H1 (cell line): ENCODE measurements around the gene USH2A. TPM values are rescaled to one million over a fixed set of nuclear protein-coding genes. Genes with fewer than 3 reads are reported as not detected.

Experiments used
- CTCF ChIA-PET: fragments of 300-600 bp; sonication (Branson Sonifier 250); formaldehyde crosslinking; loops from one replicate; lab custom pipeline; 2021; ENCODE audit not compliant: partially characterized antibody; lab: Charles Lee
- POLR2A ChIA-PET: fragments of 300-600 bp; sonication (Branson Sonifier 250); formaldehyde crosslinking; loops from one replicate; lab custom pipeline; 2021; ENCODE audit warnings: inconsistent platforms; ENCODE audit not compliant: partially characterized antibody; lab: Charles Lee
- DNase-seq, 2 experiments: peaks; one replicate each; pipeline versions ENCODE4 v3.0.0 to v3.0.0-alpha.2; 2010 to 2022; ENCODE audit warnings: low spot score in 2 of 2, low read depth in 1 of 2, mixed read lengths in 1 of 2
- FAIRE-seq: peaks from 2 replicates; lab custom pipeline; 2011; peaks lifted over from hg19 to GRCh38; lab: Jason Lieb, UNC
- H2AFZ ChIP-seq: 2 replicates; pipeline ENCODE4 v1.8.1; 2012; ENCODE audit warnings: low read length, inconsistent platforms
- H2AK5ac ChIP-seq: 2 replicates; pipeline ENCODE4 v1.6.1; 2013; ENCODE audit warnings: low read depth, low read length
- H2BK120ac ChIP-seq: replicated peaks from 2 replicates; pipeline ENCODE3; 2013; ENCODE audit warnings: low read depth, low read length, inconsistent platforms
- H2BK12ac ChIP-seq: 2 replicates; pipeline ENCODE4 v1.6.1; 2013; ENCODE audit warnings: low read depth, low read length
- H2BK15ac ChIP-seq: 2 replicates; pipeline ENCODE4 v1.6.1; 2013; ENCODE audit warnings: low read length
- H2BK20ac ChIP-seq: 2 replicates; pipeline ENCODE4 v1.6.1; 2013; ENCODE audit warnings: low read length
- H2BK5ac ChIP-seq: 2 replicates; pipeline ENCODE4 v1.6.1; 2013; ENCODE audit warnings: low read depth, low read length
- H3K14ac ChIP-seq: 2 replicates; pipeline ENCODE4 v1.6.1; 2013; ENCODE audit warnings: inconsistent platforms; ENCODE audit not compliant: insufficient read length
- H3K18ac ChIP-seq: 2 replicates; pipeline ENCODE4 v1.6.1; 2013; ENCODE audit warnings: low read length; ENCODE audit errors: extremely low read depth
- H3K23ac ChIP-seq: 2 replicates; pipeline ENCODE4 v1.6.1; 2013; ENCODE audit warnings: inconsistent platforms; ENCODE audit not compliant: insufficient read length
- H3K23me2 ChIP-seq: 2 replicates; pipeline ENCODE4 v1.6.1; 2013; ENCODE audit warnings: low read depth, low read length
- H3K27ac ChIP-seq: 2 replicates; pipeline ENCODE4 v1.6.1; 2011; ENCODE audit warnings: low read depth, low read length, inconsistent platforms
- H3K27me3 ChIP-seq, 4 experiments: replicated peaks in 1 of 4; 1 replicate in 1 of 4; 2 replicates in 3 of 4; pipeline versions ENCODE4 v1.6.1 to v1.8.1; 2011 to 2013; ENCODE audit warnings: low read length in 3 of 4, mild to moderate bottlenecking in 3 of 4, inconsistent platforms in 2 of 4, mixed read lengths in 2 of 4, moderate library complexity in 1 of 4; ENCODE audit not compliant: control insufficient read depth in 3 of 4, insufficient read depth in 3 of 4; ENCODE audit errors: extremely low read depth in 1 of 4
- H3K36me3 ChIP-seq, 4 experiments: 2 replicates each; pipeline versions ENCODE4 v1.6.1 to v1.8.1; 2011 to 2013; ENCODE audit warnings: mild to moderate bottlenecking in 4 of 4, low read length in 3 of 4, moderate library complexity in 2 of 4, control low read depth in 1 of 4, inconsistent platforms in 1 of 4; ENCODE audit not compliant: insufficient read depth in 4 of 4, control insufficient read depth in 2 of 4
- H3K4ac ChIP-seq: replicated peaks from 2 replicates; pipeline ENCODE3; 2013; ENCODE audit warnings: low read length, low read depth, mixed read lengths, inconsistent platforms; ENCODE audit not compliant: insufficient read length
- H3K4me1 ChIP-seq, 4 experiments: replicated peaks in 1 of 4; 1 replicate in 1 of 4; 2 replicates in 3 of 4; pipeline versions ENCODE4 v1.6.1 to v1.8.1; 2011 to 2013; ENCODE audit warnings: low read length in 3 of 4, inconsistent platforms in 2 of 4, mixed read lengths in 1 of 4; ENCODE audit not compliant: insufficient read depth in 4 of 4, control insufficient read depth in 3 of 4
- H3K4me2 ChIP-seq, 2 experiments: 2 replicates each; pipeline versions ENCODE4 v1.6.1 to v1.8.1; 2011 to 2013; ENCODE audit warnings: low read depth in 2 of 2, low read length in 2 of 2, control low read depth in 1 of 2, inconsistent platforms in 1 of 2, mild to moderate bottlenecking in 1 of 2; ENCODE audit not compliant: insufficient read depth in 1 of 2
- H3K4me3 ChIP-seq, 4 experiments: fragments of 200-600, 300-600 bp in 1 of 4; sonication (generic), shearing (Covaris generic), sonication (Bioruptor Twin) in 1 of 4; 2 replicates each; pipeline versions ENCODE4 v1.5.1 to v1.8.1; 2011 to 2016; ENCODE audit warnings: low read length in 4 of 4, low read depth in 3 of 4, control low read depth in 2 of 4, inconsistent platforms in 2 of 4, mild to moderate bottlenecking in 2 of 4, mixed read lengths in 1 of 4, moderate library complexity in 1 of 4; ENCODE audit not compliant: insufficient read depth in 2 of 4; ENCODE audit errors: extremely low read depth in 1 of 4
- H3K56ac ChIP-seq: replicated peaks from 2 replicates; pipeline ENCODE3; 2013; ENCODE audit warnings: low read depth, mild to moderate bottlenecking, mixed read lengths, low read length, inconsistent platforms; ENCODE audit not compliant: insufficient read length
- H3K79me1 ChIP-seq: 2 replicates; pipeline ENCODE4 v1.6.1; 2013; ENCODE audit warnings: low read depth, low read length, control low read depth
- H3K79me2 ChIP-seq, 2 experiments: 2 replicates each; pipeline versions ENCODE4 v1.6.1 to v1.8.1; 2012 to 2013; ENCODE audit warnings: low read length in 2 of 2, mild to moderate bottlenecking in 2 of 2, inconsistent platforms in 1 of 2; ENCODE audit not compliant: insufficient read depth in 2 of 2, control insufficient read depth in 1 of 2
- H3K9ac ChIP-seq, 4 experiments: replicated peaks in 1 of 4; 1 replicate in 1 of 4; 2 replicates in 3 of 4; pipeline versions ENCODE4 v1.6.1 to v1.8.1; 2011 to 2013; ENCODE audit warnings: low read depth in 3 of 4, low read length in 3 of 4, control low read depth in 2 of 4, mild to moderate bottlenecking in 2 of 4, moderate library complexity in 2 of 4, inconsistent platforms in 1 of 4; ENCODE audit errors: extremely low read depth in 1 of 4
- H3K9me3 ChIP-seq, 2 experiments: 2 replicates each; pipeline versions ENCODE4 v1.6.1 to v1.8.1; 2012 to 2013; ENCODE audit warnings: mild to moderate bottlenecking in 2 of 2, moderate library complexity in 2 of 2, control low read depth in 1 of 2, inconsistent platforms in 1 of 2, low read depth in 1 of 2, low read length in 1 of 2, mixed read lengths in 1 of 2; ENCODE audit not compliant: insufficient read depth in 2 of 2
- H4K20me1 ChIP-seq, 2 experiments: replicated peaks in 1 of 2; 2 replicates each; pipeline versions ENCODE3 to v1.8.1; 2011 to 2013; ENCODE audit warnings: inconsistent platforms in 2 of 2, low read length in 2 of 2, mild to moderate bottlenecking in 1 of 2; ENCODE audit not compliant: insufficient read depth in 2 of 2, control insufficient read depth in 1 of 2
- H4K5ac ChIP-seq: 2 replicates; pipeline ENCODE4 v1.6.1; 2013; ENCODE audit warnings: low read length, low read depth, mixed read lengths, inconsistent platforms; ENCODE audit not compliant: insufficient read length
- H4K8ac ChIP-seq: 2 replicates; pipeline ENCODE4 v1.8.0; 2013; ENCODE audit warnings: mild to moderate bottlenecking, moderate library complexity, low read length, inconsistent platforms; ENCODE audit not compliant: insufficient read depth; ENCODE audit errors: extremely low read depth
- H4K91ac ChIP-seq: replicated peaks from 2 replicates; pipeline ENCODE3; 2013; ENCODE audit warnings: low read length, mixed read lengths, inconsistent platforms; ENCODE audit not compliant: insufficient read length
- RAD21 ChIP-seq, 2 experiments: IDR thresholded peaks in 1 of 2; conservative IDR thresholded peaks in 1 of 2; 2 replicates each; pipeline ENCODE4 v1.6.1; 2011; ENCODE audit warnings: low read depth in 2 of 2, low read length in 2 of 2, improper control_type of control experiment in 1 of 2, inconsistent platforms in 1 of 2, mild to moderate bottlenecking in 1 of 2, moderate library complexity in 1 of 2
- TCF12 ChIP-seq: IDR thresholded peaks from 2 replicates; pipeline ENCODE4 v1.6.1; 2011; ENCODE audit warnings: low read depth, mild to moderate bottlenecking, low read length
- polyA plus RNA-seq, 7 experiments: library from polyadenylated mRNA; depleted of rRNA in 3 of 7; stranded (reverse) in 5 of 7; unstranded in 2 of 7; fragments of >200 nt in 5 of 7; fragments of 200-250 nt in 2 of 7; gene quantifications; 1 replicate in 5 of 7; 2 replicates in 1 of 7; 4 replicates in 1 of 7; pipeline versions ENCODE4 v1.2.1 to v1.2.3, GENCODE V29; 2011 to 2013; ENCODE audit warnings: missing spikeins in 2 of 7, mixed read lengths in 2 of 7
- total RNA-seq: library from RNA; stranded (reverse); fragmentation: NEBNext Ultra II Directional; extraction: Animal tissue kit (Norgen Biotek cat#: 25700); gene quantifications from 2 replicates; pipeline ENCODE4 v1.2.1, GENCODE V29; 2021

USH2A gene
- total and polyA plus RNA-seq, 2 of the 8 experiments (the other 6 are each of a cell fraction or from before 2014, with no cell fraction given), result 0.02 to 0.17 TPM

- no peaks in the 10 kb centered on the region for H3K36me3 ChIP-seq
- H4K5ac ChIP-seq, result no peak overlapping the region
- no peaks in the 10 kb centered on the region for H3K23me2 ChIP-seq
- FAIRE-seq (no peak), DNase-seq (no peak)
- no peak overlapping the region for H2BK15ac ChIP-seq
- no peak overlapping the region for H4K91ac ChIP-seq
- H4K8ac ChIP-seq, result no peak overlapping the region
- no peak overlapping the region for H2BK5ac ChIP-seq
- no peak overlapping the region for H2BK12ac ChIP-seq
- ChIA-PET POLR2A (no interaction called here), CTCF (no interaction called here)
- H3K9me3 ChIP-seq, result no peaks in the 10 kb centered on the region
- H3K18ac ChIP-seq, result no peak overlapping the region
- no peak overlapping the region for H3K14ac ChIP-seq
- no peak overlapping the region for H2BK20ac ChIP-seq
- no peak overlapping the region for H3K56ac ChIP-seq
- no peak overlapping the region for H2AFZ ChIP-seq
- H3K79me1 ChIP-seq, result no peaks in the 10 kb centered on the region
- H3K79me2 ChIP-seq, result no peaks in the 10 kb centered on the region
- H2AK5ac ChIP-seq, result no peak overlapping the region
- H2BK120ac ChIP-seq, result no peak overlapping the region
- no peaks in the 10 kb centered on the region for H4K20me1 ChIP-seq
- no peak overlapping the region for H3K27ac ChIP-seq
- no peak overlapping the region for H3K4me2 ChIP-seq
- peaks cover 0 to 1% (median 0%) of the 10 kb centered on the region in 4 experiments; a peak in 1 of 7 replicates for H3K27me3 ChIP-seq
- H3K4me3 ChIP-seq, result no peak overlapping the region
- no peak overlapping the region for H3K23ac ChIP-seq
- H3K9ac ChIP-seq, result no peak overlapping the region
- H3K4ac ChIP-seq, result no peak overlapping the region
- peaks cover 0 to 3% (median 0%) of the 10 kb centered on the region in 4 experiments; a peak in 1 of 7 replicates for H3K4me1 ChIP-seq
- TF ChIP-seq RAD21 (IDR thresholded peaks at IDR 0.05 in 1 of 2, conservative IDR thresholded peaks at IDR 0.05 in 1 of 2; ENCODE audit: low read depth in 2 of 2, low read length in 2 of 2) (no peak), TCF12 (no peak)
Measured at GRCh38 chr1:216461466-216461865, 38.2 kb upstream of the USH2A start.
